ENCODE data around the gene UBE2C.

DNA sequence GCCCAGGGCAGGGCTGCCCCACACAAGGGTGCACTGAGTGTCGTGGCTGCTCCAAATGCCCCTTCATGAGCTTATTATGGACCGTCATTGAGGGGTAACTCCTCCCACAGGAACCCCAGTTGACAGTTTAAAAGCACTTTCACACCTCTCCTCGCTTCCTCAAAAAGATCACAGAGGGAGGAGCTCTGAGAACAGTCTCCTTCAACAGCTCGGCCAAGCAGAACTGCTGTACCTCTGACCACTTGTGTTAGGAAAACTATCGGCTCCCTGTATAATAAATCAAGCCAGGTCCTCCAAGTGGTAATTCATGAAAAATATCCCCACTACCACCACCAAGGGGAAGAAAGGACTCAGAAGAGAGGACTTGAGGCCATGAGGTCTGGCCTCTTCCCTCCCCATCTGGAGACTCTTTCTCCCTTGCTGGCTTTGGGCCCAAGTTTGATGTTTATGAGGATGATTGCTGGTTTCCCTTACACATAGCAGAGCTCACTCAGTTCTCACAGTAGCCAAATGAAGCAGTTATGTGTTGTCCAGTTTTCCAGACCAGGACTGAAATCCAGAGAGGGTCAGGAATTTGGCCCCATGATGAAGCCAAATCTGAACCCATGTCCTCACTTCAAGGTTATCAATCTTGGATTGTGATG, 29.8 kb downstream of the UBE2C start:
- TF ChIP-seq, protein P1, sequence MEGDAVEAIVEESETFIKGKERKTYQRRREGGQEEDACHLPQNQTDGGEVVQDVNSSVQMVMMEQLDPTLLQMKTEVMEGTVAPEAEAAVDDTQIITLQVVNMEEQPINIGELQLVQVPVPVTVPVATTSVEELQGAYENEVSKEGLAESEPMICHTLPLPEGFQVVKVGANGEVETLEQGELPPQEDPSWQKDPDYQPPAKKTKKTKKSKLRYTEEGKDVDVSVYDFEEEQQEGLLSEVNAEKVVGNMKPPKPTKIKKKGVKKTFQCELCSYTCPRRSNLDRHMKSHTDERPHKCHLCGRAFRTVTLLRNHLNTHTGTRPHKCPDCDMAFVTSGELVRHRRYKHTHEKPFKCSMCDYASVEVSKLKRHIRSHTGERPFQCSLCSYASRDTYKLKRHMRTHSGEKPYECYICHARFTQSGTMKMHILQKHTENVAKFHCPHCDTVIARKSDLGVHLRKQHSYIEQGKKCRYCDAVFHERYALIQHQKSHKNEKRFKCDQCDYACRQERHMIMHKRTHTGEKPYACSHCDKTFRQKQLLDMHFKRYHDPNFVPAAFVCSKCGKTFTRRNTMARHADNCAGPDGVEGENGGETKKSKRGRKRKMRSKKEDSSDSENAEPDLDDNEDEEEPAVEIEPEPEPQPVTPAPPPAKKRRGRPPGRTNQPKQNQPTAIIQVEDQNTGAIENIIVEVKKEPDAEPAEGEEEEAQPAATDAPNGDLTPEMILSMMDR (IDR thresholded peaks at IDR 0.05), result no peak
- no peak for TF ChIP-seq POLR2A (IDR thresholded peaks at IDR 0.05)

Measured in right lobe of liver (tissue), 4 donors.